ENCODE measurements around the gene SEMA6A. TPM values are rescaled to one million over a fixed set of nuclear protein-coding genes. Genes with fewer than 3 reads are reported as not detected.
"Not testable (repeated sequence)": the region's sequence is repeated elsewhere in the genome, so short reads cannot be mapped to it uniquely, and the experiment has no call there.

The SEMA6A gene
- total RNA-seq, 2 donors from 2014 or later, result 7.4 to 11.4 TPM

DNA sequence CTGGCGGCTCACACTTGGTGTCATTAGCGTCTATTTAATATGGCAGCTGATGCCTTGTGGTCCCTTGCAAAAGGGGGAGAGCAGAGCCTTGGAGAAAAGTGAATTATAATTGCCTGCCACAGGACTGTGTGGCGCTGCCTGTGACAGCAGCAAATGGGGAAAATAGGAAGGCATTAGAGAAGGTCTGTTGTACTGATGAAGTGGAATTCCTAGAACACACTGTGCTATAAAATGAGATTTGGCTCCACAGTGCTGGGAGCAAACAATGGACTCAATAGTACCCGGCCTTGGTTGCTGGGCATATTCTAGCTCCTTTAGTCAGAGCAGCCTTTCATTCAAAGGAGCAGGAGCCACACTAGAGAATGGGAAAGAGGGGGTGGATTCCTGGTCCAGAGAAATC, 21.3 kb downstream of the SEMA6A start:
- no peaks in the 10 kb centered on the region for H3K4me1 ChIP-seq (ENCODE audit: control insufficient read depth in 1 of 2, low read depth in 2 of 2)
- no peak overlapping the region for H3K27ac ChIP-seq
- DNase-seq (ENCODE audit: low spot score) (no peak), ATAC-seq (ENCODE audit: insufficient number of reproducible peaks, low FRiP score, low read depth) (no peak)
- no peaks in the 10 kb centered on the region for H3K36me3 ChIP-seq
- H3K9me3 ChIP-seq, result no peaks in the 10 kb centered on the region
- H3K27me3 ChIP-seq (replicated peaks; ENCODE audit: insufficient read depth), result no peaks in the 10 kb centered on the region
- H3K4me3 ChIP-seq, result no peak overlapping the region
- TF ChIP-seq, protein P1, sequence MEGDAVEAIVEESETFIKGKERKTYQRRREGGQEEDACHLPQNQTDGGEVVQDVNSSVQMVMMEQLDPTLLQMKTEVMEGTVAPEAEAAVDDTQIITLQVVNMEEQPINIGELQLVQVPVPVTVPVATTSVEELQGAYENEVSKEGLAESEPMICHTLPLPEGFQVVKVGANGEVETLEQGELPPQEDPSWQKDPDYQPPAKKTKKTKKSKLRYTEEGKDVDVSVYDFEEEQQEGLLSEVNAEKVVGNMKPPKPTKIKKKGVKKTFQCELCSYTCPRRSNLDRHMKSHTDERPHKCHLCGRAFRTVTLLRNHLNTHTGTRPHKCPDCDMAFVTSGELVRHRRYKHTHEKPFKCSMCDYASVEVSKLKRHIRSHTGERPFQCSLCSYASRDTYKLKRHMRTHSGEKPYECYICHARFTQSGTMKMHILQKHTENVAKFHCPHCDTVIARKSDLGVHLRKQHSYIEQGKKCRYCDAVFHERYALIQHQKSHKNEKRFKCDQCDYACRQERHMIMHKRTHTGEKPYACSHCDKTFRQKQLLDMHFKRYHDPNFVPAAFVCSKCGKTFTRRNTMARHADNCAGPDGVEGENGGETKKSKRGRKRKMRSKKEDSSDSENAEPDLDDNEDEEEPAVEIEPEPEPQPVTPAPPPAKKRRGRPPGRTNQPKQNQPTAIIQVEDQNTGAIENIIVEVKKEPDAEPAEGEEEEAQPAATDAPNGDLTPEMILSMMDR (IDR thresholded peaks at IDR 0.05), result no peak

DNA sequence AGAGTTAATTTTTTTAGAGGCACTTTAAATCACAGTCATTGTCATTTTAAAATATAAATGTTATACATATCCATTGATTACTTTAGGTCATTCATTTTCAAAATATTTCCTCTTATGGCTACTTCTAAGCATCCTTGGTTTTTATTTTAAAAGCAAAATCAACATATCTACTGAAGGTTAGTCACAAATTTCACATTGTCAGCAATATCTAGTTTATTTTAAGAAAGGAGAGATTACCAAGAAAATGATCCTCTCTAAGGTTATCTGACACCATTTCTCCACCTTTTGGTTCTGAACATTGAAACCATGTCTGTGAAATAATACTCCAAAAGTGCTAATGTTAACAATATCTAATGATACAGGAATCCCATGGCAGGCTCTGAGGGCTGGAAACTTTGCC, 24.5 kb downstream of the SEMA6A start:
- H3K27ac ChIP-seq, result no peak overlapping the region
- no peak overlapping the region for H3K4me3 ChIP-seq
- H3K9me3 ChIP-seq, result peaks cover 11% of the 10 kb centered on the region
- ATAC-seq (ENCODE audit: insufficient number of reproducible peaks, low FRiP score, low read depth), result no peak
- TF ChIP-seq, protein P1 (IDR thresholded peaks at IDR 0.05), result no peak
- H3K36me3 ChIP-seq, result no peaks in the 10 kb centered on the region
- DNase-seq (ENCODE audit: low spot score), result no peak
- H3K4me1 ChIP-seq (ENCODE audit: control insufficient read depth in 1 of 2, low read depth in 2 of 2), result no peaks in the 10 kb centered on the region
- no peaks in the 10 kb centered on the region for H3K27me3 ChIP-seq (replicated peaks; ENCODE audit: insufficient read depth)

DNA sequence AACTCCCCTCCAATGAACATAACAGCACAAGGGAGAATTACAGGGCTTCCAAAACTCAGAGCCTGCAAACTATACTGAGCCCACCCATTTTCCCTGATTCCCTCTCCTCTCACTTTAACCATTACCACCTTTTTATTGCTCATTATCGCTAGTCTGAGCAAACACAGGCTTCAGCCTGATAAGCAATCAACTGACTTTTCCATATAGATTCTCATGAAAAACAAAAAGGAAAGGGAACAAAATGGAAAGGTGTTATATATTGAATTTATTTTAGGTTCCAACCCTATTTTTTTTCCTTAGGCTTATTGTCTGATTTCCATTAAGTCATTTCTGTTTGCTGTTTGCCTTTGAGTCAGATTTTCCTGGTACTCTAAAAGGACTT, 27.9 kb downstream of the SEMA6A start:
- no peak overlapping the region for H3K4me3 ChIP-seq
- no peaks in the 10 kb centered on the region for H3K36me3 ChIP-seq
- DNase-seq (ENCODE audit: low spot score) (no peak), ATAC-seq (ENCODE audit: insufficient number of reproducible peaks, low FRiP score, low read depth) (no peak)
- peaks cover 16% of the 10 kb centered on the region for H3K9me3 ChIP-seq
- no peak overlapping the region for H3K27ac ChIP-seq
- H3K27me3 ChIP-seq (replicated peaks; ENCODE audit: insufficient read depth), result no peaks in the 10 kb centered on the region
- TF ChIP-seq, protein P1 (IDR thresholded peaks at IDR 0.05), result no peak
- H3K4me1 ChIP-seq (ENCODE audit: control insufficient read depth in 1 of 2, low read depth in 2 of 2), result no peaks in the 10 kb centered on the region

DNA sequence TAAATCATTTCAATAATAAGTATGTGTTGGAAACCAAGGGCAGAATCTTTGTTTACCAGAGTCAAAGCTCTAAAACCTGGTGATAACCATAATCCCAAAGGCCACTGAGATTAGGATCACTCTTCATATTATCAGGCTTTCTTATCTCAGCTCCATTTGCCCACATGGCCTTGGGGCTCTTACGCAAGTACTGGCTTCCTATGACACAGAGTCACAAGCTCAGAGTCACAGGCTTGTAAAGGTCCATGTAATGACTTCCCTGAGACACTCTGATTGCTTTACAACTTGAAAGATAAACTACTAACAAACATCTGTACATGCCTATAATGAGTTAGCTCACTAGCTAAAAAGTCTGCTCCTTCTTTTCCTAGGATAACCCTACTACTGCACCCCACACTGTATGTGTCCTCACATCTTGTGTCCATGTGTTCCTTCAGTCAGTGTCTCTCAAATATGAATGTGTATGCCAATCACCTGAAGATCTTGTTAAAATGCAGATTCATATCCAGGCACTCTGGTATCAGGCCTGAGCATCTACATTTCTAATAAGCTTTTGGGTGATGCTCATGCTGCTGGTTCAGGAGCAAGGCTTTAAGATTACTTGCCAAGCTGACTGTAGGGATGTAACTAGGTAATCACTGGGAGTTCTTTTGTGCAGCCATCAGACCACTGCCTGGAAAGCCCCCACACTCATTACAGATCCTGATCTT, 28.4 kb downstream of the SEMA6A start:
- ATAC-seq (ENCODE audit: insufficient number of reproducible peaks, low FRiP score, low read depth) (no peak), DNase-seq (ENCODE audit: low spot score) (no peak)
- no peaks in the 10 kb centered on the region for H3K36me3 ChIP-seq
- no peaks in the 10 kb centered on the region for H3K27me3 ChIP-seq (replicated peaks; ENCODE audit: insufficient read depth)
- no peaks in the 10 kb centered on the region for H3K4me1 ChIP-seq (ENCODE audit: control insufficient read depth in 1 of 2, low read depth in 2 of 2)
- no peak overlapping the region for H3K4me3 ChIP-seq
- TF ChIP-seq, protein P1 (IDR thresholded peaks at IDR 0.05), result no peak
- H3K27ac ChIP-seq, result no peak overlapping the region
- peaks cover 16% of the 10 kb centered on the region for H3K9me3 ChIP-seq

DNA sequence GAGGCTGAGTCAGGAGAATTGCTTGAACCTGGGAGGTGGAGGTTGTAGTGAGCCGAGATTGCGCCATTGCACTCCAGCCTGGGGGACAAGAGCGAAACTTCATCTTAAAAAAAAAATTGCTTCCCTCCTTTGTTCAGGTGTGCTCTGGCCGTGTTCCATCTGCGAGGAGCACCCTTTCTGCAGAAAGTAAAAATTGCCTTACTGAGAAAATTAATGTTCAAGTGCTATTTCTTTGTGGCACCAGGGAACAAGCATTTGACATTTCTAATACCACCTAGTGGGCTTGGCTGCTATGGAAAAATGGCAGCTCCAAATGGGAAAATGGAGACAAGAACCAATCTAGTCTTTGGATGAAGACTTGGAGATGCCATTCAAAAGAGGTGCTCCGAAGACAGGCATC, 29.2 kb downstream of the SEMA6A start:
- not testable (repeated sequence) for H3K36me3 ChIP-seq; H3K4me3 ChIP-seq; H3K4me1 ChIP-seq (ENCODE audit: control insufficient read depth in 1 of 2, low read depth in 2 of 2); H3K27me3 ChIP-seq (replicated peaks; ENCODE audit: insufficient read depth); DNase-seq (ENCODE audit: low spot score); ATAC-seq (ENCODE audit: insufficient number of reproducible peaks, low FRiP score, low read depth); H3K27ac ChIP-seq
- peaks cover 16% of the 10 kb centered on the region for H3K9me3 ChIP-seq
